NB4 (cell line): ENCODE data around the gene PLEKHO2.

ENCODE experiments used
- MAX ChIP-seq: IDR thresholded peaks from 2 replicates; pipeline ENCODE4 v1.6.1; 2011; ENCODE audit warnings: low read depth, low read length
- POLR2A ChIP-seq: IDR thresholded peaks from 2 replicates; pipeline ENCODE4 v1.6.1; 2011; ENCODE audit warnings: mild to moderate bottlenecking; ENCODE audit not compliant: insufficient read length; ENCODE audit errors: extremely low read depth

- no peak for TF ChIP-seq MAX
- TF ChIP-seq POLR2A: no peak
Measured at GRCh38 chr15:64800476-64800875, 41.2 kb upstream of the PLEKHO2 start.
